Superior temporal gyrus (tissue), 1 donor: ENCODE measurements around the gene APMAP.

Experiments
- DNase-seq: peaks from one replicate; pipeline ENCODE4 v3.0.0-alpha.2; 2016; ENCODE audit errors: extremely low spot score

Gene APMAP

DNA sequence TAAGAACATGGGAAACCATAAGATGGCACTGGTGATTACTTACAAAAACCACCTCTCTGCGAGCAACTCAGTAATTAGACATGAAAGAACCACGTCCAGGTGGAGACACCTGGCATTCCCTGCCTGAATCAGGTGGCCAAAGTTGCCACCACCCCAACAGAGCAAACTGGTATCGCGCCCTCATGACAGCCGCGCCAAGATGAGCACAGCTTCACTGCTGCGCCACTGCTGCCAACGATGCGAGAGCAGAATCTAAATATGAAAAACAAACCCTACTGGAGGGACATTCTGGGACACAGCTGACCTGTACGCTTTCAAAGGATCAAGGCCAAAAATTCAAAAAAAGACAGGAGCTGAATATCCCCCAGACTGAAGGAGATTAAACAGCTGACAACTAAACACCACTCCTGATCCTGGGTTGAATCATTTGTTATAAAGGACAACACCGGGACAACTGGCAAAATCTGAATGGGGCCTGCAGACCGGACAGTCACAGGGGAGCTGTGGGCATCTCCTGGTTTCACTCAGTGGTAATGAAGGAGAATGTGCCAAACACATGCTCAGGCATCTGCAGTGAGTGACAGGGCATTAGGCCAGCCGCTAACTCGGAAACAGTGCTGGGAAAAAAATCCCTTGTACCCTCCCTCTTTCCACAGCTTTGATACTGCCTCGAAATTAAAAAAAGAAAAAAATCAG lies 26.1 kb downstream of the APMAP start:
- DNase-seq: no peak

DNA sequence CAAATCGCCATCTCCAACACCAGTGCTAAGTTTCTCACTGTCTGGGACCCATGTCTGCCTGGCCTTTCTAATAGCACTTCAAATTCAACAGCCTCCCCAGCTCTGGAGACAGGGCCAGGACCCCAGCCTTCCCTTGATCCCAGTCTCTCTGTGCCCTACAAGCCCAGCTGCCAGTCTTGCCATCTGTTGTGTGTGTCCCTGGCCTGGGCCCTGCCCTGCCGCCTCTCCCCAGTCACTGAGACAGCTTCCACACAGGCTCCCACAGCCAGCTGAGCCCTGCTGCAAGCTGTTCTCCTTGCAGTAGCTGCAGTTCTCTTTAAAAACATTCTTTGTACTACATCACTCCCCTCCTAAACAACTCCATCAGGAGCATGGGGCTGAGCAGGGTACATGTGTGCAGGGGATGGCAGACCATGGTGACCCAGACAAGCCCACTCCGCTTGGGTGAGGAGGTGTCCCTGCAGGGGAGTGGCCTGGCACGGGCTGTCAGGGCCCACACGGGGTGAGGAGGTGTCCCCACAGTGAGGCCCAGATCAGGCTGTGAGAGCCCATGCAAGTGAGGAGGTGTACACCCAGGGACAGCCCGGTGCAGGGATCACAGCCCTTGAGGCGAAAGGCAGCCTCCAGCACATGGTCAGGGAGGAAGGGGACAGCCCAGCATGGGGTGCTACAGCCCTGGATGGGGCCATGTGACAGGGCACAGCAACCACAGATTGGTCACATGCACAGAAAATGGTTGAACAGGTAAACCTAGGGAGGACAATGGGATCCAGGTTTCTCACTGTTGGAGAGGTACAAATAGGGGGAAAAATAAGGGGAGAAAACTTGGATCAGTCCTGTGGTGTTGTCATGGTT lies 27.3 kb downstream of the APMAP start:
- DNase-seq: no peak

DNA sequence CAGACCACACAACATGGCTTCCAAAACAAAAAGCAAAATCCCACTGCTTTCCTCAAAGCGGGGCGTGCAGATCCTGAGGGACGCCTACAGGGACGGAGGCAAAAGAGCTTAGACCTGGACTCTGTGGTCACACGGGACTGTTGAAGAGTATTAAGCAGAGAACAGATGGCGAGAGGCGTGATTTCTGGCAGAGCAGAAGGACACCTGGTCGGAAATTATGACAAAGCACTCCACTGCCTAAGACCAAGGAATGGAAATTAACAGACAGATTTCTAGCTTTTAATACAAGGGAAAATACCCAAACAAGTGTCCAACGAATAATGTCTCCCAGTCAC lies 28.1 kb downstream of the APMAP start:
- no peak for DNase-seq

DNA sequence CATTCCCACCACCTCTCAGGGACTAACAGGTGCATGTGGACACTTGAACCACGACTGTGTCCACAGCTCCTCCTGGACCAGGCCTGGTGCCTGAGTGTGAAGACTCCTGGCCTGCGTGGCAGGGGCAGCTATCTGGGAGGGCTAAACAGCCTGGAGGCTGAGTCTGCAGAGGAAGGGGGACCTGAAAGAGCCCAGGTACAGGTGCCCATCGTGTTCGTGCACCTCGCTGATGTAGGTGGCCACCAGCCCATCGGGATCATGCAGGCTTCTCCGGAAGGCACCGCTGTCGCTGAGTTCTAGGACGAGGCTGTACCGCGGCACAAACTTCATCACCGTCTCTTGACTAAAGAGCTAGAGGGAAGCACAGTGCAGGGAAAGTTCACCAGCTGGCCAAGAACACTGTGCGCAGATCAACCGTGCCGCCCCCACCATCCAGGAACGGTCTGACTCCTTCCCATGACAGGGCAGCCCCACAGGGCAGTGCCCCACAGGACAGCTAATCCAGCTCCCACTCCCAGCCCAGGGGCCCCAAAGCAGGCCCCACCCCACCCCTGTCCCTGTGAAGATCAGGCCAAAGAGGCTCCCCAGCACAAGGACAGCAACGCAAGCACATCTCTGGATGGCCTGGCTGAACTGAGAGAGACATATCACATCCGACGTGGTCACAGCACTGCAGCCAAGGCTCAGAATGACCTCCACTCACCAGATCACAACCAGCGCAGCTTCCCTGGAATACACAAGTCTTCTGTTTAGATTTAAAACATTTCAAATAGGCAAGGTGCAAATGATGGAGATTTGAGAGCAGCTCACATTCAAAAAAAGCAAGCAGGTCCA lies 28.7 kb downstream of the APMAP start:
- no peak for DNase-seq

DNA sequence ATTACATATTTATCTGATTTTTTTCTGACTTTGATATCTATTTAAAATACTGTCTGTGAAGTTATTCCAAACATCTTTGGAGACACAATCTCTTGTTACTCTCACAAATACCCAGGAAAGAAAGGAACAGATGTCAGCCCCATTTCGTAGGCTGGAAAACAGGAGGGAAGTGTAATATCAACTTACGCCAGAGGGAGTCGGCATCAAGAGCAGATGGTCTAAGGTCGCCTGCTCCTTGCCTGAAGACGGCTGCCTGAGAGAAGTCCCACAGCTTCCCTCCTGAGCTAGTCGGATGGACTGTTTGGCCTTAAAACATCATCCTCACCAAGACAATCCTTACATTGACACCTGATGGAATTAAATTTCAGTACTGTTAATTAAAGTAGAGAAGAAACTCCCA lies 30.0 kb downstream of the APMAP start:
- DNase-seq: no peak

DNA sequence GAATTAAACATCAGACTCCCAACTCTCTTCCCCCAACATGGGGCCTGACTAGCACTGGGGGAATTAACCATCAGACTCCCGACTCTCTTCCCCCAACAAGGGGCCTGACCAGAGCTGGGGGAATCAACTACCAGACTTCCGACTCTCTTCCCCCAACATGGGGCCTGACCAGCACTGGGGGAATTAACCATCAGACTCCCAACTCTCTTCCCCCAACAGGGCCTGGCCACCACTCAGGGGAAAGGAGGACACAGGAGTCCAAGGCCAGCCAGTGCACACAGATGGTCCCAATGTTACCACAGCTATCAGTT lies 30.4 kb downstream of the APMAP start:
- DNase-seq: no peak

DNA sequence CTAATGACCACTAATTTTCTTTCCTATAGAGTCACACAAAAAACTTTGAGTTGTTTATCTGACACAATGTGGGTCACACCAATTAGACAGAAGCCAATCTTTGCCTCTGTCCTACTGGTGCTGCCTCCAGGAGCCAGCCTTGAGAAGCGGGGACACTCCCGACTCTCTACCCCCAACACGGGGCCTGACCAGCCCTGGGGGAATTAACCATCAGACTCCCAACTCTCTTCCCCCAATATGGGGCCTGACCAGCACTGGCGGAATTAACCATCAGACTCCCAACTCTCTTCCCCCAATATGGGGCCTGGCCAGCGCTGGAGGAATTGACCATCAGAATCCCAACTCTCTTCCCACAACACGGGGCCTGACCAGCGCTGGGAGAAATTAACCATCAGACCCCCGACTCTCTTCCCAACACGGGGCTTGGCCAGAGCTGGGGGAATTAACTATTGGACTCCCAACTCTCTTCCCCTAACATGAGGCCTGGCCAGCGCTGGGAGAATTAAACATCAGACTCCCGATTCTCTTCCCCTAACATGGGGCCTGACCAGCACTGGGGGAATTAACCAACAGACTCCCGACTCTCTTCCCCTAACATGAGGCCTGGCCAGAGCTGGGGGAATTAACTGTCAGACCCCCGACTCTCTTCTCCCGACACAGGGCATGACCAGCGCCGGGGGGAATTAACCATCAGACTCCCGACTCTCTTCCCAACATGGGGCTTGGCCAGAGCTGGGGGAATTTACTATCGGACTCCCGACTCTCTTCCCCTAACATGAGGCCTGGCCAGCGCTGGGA lies 31.0 kb downstream of the APMAP start:
- no peak for DNase-seq

DNA sequence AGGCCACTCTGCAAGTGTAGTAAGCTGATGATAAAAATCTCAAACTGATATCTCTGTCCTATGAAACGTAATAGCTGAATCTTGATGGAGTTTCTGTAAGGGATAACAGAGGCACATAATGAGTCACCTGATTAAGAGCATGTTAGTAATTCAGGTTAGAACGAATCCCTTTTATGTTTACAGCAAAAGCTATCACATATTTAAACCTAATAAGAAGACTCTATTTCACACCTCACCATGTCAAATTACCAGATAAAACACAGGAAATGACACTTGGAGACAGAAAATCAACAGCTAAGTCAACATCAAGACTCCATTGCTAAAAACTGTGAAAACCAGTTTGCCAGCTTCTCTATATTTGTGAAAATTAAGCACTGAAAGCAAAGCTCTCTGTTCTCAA lies 31.7 kb downstream of the APMAP start:
- DNase-seq: no peak

DNA sequence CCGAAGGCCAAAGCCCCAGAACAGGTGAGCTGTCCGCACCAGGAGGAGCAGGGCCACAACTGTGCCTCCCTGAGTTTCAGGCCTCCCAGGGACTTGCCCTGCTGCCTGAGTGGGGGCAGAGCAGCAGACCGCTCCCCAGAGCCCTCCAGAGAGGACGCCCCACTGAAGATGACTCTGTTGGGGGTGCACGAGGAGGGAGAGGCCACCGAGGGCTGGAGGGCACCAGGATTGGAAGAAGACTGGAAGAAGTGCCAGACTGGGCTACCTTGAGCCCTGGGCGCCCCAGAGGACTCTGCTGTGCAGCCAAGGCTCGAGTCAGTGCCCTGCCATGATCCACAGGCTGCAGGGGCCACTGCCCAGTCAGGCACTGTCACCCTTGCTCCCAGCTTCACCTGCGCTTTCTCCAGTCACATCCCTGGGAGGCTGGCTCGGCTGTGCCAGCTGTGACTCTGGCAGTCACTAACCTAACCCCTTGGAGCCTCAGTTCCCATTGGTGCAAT lies 32.2 kb downstream of the APMAP start:
- DNase-seq: no peak

DNA sequence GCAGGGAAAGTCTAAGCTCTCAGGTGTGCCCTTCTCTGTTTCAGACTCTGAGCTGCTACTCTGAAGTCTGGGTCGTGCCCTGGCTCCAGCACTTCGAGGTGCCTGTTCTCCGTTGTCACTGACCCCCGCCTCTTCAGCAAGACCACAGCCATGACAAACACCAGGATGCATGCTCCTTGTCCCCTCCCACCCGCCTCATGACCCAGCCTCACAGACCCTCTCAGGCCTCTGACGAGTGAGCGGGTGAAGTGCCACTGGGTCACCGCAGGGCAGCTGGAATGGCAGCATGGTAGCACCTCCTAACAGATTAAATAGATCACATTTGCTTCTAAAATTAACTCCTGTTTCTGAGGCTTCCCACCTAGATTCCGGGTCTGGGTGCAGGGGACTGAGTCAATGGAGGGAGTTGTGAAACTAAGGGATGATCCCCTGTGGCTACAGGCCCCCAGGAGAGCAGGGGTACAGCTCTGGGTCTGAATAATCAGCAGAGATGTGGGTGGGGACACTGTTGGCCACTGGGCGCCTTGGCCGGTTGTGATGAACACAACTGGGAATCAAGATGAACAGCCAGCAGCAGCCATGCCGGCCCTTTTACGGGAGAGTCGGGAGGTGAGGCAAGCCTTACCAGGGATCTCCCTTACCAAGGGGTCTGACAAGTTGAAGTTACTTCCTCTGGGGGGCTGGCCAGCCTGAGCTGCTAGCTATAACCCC lies 32.8 kb downstream of the APMAP start:
- DNase-seq: no peak

DNA sequence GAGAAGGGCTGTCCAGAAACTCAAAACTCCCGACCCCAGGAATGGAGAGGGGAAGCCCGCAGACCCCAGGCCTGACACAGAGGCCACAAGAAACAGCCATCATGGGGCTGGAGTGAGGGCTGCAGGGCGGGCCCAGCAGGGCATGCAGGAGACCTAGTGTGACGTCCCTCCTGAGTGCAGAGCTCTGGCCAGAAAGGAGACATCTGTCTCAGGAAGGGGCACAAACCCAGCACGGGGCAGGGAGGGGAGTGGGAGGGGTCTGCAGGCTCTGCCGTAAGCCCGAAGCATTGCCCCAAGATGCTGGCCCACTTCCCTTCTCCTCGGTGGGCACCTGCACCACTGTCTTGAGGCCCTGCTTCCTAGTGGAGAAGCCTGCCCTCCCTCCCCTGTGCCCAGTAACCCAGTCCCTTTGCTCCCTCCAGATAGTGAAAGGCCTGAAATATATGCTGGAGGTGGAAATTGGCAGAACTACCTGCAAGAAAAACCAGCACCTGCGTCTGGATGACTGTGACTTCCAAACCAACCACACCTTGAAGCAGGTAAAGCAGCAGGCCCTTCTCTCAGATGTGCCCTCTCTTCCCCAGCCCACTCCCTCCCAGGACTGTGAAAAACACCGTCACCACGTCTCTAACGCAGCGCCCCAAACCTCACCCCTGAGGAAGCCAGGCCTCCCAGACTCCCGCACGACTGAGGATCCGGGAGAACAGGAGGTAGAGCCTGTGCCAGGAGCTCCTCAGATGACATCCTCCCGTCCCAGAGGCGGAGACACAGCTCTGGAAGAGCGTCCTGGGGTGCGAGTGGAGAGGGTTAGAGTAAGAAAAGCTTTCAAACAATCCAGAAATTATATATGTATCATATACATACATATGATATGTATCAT lies 33.8 kb downstream of the APMAP start:
- no peak for DNase-seq

DNA sequence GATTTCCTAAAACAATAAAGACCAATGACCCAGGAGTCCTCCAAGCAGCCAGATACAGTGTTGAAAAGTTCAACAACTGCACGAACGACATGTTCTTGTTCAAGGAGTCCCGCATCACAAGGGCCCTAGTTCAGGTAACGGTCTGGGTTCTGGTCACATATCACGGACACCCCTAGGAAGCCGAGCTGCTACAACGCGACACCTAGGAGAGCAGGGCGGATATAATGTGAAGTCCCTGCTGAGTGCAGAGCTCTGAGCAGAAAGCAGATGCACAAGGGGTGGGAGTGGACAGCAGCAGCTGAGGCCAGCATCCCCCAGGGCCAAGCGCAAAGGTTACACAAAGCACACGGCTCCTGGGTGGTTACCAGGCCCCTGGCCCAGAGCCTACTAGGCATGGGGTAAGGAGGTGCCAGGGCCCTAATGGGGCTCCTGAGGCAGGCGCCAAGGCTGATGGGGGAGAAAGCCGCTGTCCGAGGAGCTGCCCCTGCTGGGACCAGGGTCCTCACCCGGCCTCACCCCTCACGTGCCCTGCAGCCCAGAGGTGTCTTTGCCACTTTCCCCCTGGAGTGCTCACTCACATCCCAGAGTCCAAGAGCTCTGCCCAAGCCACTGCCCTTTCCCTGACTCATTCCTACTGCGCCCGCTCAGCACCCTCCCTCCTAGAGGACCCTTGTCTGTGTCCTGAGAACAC lies 35.1 kb downstream of the APMAP start:
- DNase-seq: no peak

DNA sequence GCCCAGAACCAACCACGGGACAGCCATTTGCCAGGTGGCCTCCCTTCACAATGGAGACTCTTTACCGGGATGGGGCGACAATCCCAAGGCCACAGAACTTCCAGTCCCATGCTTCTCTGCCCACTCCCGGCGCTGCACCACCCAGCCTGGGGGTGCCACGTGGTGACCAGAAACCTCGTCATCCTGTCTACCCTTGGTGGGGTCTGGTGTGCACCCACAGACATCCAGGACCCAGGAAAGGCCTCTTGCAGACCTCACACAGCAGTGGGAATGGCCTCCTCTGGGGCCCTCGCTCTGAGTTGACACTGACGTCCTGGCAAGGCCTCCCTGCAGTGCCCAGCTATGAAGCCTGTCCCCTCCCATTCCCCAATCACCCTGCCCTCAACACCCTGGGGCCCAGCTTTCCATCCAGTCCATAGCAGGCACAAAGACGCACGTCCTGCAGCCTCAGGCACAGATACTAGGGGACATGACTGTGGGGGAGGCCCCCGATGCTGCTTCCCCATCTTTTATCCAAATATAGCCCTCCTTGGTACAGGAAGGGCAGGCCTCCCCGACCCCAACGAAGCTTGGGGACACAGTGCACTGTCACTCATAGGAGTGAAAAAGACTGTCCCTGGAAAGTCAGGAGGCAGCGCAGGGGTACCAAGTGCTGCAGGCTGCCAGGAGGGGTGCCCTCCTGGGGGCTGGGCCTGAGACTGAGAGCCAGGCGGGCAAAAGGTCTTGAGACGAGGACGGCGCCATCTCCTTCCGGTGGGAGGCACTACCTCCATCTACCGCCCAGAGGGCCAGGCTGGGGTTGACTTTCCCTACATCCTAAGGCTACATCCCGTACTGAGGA lies 36.3 kb downstream of the APMAP start:
- DNase-seq: no peak

DNA sequence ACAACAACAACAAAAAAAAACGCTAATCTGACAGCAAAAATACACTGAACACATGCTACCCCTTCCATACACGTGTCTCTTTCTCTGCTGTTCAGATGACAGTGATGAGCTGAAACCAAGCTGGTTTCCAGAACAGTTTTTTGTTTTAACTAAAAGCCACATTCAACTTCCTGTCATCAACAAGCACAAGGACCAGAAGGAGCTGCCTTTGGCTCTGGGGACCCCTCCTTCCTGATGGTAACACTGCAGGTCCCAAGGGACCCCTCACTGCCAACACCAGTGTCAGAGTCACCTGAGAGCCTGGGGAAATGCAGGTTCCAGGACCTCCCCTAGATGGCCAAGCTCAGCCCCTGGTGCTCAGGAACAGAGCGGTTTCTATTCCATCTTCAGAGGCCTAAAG lies 37.5 kb downstream of the APMAP start:
- DNase-seq: no peak

DNA sequence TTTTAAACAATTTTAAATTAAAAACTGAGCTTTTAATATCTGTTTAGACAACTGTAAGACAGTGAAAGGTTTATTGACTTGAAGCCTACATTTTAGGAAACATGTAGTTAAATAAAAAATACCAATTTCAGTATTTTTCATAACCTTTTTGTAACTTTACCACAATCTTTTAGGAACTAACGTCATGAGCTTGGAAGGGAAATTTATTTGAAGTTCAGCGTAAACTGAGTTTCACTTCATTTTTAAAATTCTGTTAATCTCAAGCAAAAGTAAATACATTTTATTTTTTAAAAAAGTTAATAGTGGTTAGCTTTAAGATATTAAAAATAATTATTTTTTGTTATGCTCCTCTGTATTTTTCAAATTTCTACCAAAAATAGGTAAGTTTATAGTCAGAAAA lies 38.0 kb downstream of the APMAP start:
- no peak for DNase-seq

DNA sequence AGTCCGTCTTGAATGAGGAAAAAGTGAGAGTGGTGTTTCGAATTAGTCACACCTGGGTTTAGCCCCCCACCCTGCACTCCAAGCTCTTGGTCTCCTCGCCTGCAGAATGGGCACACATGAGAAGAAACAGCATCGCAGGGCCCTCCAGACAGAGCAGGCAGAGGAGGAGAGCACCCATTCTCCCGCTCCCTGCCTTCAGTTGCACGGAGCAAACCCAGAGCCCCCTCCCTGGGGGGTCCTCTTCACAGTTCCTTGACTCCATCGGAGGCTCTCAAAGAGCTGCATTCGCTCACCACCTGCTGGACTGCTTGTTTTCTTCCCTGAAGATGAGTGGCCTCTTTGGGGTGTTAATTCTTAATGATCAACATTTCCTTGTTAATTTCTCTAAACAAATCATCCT lies 38.4 kb downstream of the APMAP start:
- DNase-seq: no peak

DNA sequence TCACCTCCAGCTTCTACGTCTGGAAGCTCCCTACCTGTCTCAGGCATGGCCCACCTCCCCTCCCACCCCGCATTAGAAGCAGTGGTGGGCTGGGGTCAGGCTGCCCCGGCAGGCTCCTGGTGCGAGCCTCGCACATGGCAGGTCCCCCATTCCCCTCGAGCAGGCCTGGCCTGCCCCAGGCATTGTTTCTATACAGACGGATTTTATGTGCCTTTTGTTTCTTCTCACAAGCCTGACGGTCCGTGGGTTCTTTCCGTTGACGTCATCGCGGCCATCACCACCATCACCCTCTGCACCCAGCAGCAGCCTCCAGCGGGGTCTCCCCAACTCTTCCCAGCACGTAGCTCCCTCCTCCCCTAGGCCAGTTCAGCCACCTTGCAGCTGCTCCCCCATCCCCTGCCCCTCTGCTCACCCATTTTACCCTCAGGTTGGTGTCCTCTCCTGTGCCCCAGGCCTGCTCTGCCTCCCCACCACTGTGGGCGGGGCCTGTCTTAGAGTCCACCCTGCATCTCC lies 38.9 kb downstream of the APMAP start:
- no peak for DNase-seq

DNA sequence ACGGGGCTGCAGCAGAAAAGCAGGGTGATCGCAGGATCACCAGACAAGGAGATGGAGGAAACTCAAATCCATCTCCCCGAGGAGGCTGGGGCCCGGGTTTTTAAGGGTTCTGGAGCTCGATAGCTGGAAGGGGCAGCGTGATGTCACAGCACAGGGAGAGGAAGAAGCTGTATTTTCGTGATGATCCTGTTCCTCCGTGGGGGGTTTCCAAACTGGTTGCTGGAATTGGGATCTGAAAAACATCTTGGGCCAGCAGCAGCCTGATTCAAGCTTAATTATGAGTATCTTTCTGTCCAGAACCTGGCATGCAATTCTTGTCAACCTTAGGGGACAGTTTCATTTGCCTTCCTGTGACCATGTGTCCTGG lies 39.4 kb downstream of the APMAP start:
- no peak for DNase-seq
